GM18907 (cell line): ENCODE measurements around the gene ZNF22.

ENCODE experiments used
- ATAC-seq: cut with Tn5 transposase; IDR thresholded peaks from one replicate; pipeline ENCODE4 v1.9.1; 2021; ENCODE audit warnings: mild to moderate bottlenecking, moderate library complexity; ENCODE audit not compliant: unreplicated experiment

Gene ZNF22

DNA sequence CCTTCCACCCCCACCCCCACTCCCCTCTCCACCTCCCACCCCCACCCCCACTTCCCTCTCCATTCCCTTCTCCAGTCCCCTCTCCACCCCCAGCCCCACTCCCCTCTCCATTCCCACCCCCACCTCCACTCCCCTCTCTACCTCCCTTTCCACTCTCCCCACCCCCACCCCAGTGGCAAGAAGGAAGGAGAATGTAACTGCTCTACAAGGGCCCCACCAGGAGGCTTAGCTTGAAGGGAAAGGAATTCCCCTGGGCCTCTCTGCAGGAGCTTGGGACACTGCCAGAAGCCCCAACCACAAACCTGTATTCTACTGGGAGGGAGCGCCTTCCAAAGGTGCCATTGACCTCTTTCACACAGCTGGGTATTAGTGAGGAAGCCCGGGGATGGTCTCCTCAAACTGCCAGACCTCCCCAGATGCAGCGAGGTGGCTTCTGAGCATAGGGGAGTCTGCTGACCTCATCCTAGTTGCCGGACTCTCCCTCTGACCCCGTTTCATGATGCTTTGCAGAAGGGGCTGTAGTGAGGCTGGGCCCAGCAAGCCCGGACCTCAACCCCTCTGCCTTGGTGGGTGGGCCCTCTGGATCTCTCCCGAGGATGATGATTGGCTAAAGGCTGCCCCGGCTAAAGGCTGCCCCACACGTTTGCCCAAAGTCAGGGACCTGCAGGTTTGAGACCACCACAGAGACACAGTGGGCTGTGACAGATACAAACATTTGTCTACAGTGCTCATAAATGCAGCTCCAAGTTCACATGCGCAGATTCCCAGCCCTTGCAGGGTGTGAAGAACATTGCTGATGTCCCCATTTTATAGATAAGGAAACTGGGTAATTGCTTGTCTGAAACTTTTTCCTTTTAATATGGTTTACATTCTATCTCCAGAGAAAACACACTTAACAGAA, 25.0 kb upstream of the ZNF22 start:
- ATAC-seq, result no peak

DNA sequence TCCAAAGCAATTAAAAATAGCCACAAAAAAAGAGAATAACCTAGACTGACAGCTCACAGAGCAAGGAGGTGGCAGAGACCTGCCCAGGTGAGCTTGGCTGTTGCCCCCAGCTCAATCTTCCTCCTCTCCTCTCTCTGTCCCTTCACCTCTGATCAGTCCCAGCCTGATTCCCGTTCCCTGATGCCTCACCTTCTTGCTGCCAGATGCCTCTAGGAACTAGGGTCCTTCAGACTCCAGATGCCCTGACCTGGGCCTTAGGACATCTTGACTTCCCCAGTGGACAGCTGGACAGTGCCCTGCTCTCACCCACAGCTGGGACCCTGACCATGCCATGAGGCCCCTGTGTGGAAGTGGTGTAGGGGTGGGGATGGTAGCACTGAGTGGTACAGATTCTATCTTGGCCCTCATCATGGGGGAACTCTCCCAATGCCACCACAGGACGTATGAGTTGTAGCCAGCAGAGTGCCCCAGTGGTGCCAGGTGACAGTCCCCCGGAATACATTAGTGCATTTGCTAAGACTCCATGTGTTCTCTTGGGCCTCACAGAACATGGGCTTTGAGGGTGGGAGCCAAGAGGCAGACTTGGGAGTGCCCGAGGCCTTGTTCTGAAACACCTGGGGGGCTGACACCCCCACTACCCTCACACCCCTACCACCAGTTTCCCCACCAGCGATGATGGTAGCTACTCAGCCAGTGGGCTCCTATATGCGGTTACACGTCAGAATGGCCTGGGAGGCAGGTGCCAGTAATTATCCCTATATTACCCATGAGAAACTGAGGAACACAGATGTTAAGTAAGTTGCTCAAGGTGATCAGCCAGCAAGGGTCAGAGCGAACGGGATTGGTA, 24.1 kb upstream of the ZNF22 start:
- ATAC-seq, result no peak

DNA sequence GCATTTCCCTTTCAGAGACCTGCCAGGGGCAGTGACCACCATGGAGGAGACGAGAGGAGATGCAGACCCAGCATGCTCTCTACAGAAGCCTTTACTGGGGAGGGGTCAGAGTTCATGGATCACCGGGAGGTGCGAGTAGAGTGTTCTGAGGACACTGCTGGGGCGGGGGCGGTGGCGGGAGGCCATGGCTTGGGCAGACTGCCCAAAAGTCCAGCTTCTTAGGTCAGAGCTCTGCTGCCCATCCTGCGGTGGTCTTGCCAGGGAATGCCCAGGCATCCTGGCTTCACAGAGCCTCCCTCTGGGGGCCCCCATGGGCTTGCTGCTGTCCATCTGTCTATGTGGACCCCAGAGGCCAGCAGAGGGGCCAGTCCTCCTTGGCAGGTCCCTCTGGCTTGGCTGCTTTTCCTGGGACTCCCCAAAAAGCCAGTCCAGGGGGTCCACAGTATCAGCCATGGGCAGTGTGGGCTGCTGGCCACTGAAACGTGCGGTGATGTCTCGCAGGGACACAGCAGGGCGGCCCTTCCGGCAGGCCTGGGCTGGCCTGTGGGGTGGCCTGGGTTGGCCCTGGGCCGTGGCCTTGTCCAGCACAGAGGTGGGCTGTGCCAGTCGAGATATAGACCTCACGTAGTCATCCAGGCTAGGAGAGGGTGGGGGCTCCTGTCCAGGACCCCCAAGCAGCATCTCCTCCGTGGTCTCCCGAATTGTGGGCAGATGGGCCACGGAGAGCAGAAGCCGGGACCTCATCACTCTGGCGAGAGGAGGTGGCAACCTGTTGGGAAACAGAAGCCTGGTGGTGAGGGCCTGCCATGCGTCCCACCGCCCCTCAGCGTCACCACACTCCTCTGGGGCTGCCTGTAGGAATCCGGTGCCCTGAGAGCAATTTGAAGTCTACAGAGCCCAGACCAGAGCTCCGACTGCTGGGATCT, 23.2 kb upstream of the ZNF22 start:
- ATAC-seq, result no peak

DNA sequence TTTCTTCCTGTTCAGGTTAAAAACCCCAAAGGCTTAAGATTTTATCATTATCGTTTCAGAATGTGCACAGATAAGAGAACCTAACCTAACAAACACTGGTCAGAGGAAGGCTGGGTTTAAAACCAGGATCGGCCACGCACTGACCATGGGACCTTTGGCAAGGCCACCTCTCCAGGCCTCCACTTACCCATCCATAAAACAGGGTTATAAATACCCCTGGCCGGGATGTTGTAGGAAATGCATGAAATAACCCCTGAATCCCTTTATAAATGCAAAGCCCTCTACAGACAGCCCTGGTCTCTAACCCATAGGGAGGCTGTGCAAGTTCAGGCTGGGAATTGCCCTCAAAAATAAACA, 22.5 kb upstream of the ZNF22 start:
- ATAC-seq, result no peak

DNA sequence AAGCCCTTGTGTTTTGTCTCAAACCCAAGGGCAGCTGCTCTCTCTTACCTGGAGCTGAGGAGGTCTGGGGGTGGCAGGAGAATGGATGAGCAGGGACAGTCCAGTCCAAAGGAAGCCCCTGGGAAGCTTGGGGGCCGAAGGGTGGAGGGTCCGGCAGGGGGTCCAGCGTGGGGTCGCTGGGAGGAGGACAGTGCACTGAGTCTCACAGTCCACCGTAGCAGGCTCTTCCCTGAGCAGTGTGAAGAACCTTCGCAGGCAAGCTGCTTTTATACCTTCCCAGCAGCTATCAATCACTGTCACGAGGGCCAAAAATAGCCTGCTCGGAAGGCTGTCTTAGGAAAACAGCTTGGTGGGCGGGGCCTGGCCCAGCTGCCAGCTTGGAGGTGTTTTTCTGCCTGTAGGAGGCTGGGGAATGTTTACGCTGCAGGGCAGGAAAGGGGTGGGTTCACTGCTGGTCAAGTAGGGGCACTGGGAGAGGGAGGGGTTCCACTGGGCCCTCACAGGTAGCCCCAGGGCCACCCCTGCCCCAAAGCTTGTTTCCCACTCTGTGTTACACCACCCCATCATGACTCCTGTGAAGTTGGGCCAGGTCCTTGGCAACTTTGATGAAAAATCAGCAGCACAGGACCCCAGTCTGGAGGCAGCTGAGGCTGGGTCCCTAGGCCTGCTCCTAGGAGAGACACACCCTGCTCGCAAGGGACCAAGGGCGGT, 22.0 kb upstream of the ZNF22 start, which contains the start of gene DEPP1:
Gene DEPP1, minus strand, starts transcription at position 240 of the 711 bp plus-strand sequence. CDS start 779 bp downstream, outside the sequence.
- ATAC-seq, result peak; percentile 33

DNA sequence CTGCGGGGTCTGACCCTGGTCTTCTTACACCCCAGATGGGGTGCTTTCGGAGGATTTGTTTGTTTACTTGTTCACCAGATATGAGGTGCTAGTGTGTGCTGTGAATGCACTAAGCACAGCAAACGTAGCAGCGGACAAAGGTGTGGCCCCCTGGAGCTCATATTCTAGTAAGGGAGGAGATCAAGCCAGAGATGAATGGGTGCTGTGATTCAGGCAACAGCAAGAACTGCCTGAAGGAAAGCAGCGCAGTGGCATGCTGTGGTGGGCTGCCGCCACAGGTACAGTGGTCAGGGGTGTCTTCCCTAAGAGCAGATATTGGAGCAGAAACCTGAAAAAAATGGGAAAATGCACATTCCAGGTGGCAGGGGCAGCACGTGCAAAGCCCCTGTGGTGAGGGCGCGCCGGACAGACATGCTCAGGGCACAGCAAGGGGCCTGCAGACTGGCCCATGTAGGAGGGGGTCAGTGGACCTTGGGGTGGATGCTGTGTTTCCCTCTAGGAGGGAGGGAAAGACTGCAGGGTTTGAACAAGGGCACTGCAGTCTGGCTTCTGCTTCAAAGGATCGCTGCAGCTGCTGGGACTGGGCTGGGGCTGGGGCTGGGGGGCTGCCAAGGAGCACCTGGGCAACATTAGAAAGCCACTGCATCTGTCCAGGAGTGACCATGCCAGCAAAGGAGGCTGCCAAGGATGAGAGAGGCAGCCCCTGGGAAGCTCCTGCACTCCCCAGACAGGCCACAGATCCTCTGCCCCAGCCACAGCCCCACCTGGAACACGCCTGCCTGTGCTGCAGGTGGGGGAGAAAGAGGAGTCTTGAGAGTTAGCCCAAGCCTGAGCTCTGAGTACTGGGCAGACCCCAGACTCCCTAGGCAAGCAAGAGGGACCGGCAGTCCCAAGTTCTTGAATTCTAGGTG, 21.2 kb upstream of the ZNF22 start:
- no peak for ATAC-seq

DNA sequence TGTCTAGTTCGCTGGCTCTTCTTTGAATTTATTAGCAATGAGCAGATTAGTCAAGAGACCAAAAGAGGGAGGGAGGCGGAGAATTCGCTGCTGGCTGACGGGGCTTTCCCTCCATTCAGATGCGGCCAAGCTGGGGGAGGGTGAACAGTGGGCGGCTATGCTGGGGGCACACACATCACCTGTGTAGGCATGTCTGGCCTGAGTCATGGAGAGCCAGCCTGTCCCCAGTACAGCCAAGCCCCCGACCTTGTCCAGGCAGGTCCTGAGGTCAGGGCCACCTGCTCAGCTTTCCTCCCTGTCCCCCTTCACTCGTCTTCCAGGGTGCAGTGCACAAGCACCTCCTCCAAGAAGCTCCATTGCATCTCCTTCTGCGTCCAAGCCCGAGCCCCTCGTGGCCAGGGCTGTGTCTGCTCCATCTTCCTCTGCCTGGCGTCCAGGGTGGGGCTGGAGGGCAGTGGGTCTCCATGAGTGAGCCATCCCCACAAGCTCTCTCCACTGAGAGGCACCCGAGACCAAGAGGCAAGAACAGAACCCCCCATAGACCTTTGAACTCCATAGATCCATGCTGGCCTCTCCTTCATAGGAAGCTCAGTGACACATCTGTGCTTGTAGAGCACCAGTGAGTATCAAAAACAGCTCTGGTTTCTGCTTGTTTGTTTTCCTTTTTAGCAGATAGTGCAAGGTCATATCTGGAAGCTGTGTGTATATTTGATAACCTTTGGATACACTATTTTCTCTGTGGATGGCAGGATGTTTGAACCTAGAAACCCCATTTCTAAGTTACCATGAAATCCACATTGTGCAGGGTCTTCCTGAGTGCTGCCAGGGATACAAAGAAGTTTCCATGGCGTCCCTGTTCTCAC, 20.2 kb upstream of the ZNF22 start:
- ATAC-seq, result no peak

DNA sequence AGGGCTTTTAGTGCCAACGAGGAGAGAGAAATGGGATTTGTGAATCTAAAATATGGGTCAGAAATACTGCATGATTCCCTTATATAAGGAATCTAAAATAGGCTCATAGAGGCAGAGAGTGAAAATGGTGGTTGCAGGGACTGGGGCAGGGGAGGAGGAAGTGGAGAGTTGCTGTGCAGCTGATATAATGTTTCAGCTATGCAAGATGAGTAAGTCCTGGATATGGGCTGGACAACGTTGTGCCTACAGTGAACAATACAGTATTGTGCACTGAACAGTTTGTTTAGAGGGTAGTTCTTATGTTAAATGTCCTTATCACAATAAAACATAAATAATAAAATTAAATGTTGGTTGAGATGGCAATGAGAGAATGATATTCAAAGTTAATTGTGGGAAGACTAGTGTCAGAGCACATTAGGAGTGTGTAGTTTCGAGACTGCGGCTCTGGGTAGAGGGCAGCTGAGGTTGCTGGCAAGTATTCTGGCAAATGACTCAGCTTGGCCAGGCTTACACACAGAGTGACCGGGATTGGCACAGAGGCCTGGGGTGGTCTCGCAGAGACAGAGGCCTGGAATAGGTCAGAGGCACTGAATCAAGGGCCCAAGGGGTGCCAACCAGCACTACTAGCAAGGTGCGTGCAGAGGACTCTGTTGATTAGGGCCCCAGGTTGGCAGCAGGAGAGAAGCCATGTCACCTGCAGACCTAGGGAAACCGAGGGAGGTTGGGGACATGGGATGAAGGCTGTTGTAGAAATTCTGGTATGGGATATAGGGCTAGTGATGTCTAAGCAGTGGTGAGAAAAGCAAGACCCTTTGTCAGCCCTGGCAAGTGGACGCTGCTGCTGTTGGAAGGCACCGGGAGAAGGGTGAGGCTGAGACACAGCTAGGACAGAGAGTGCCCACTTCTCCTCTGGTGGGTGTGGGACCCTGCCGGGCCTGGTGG, 19.3 kb upstream of the ZNF22 start:
- ATAC-seq, result peak; percentile 59

DNA sequence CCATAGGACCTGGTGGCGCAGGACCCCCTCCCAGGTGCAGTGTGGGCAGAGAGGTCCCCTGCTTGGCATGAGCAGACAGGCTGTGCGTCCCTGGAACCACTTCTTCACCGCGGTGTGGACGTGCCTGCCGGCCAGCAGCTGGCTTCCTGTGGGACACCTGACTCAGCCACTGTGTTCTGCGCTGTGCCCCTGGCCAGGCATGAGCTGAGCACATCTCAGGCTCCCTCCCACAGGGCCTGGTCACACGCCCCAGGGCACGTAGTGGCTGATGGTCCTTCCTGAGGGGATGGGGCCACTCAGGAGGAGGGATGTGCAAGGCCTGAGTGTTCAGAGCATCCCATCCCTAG, 18.6 kb upstream of the ZNF22 start:
- no peak for ATAC-seq

DNA sequence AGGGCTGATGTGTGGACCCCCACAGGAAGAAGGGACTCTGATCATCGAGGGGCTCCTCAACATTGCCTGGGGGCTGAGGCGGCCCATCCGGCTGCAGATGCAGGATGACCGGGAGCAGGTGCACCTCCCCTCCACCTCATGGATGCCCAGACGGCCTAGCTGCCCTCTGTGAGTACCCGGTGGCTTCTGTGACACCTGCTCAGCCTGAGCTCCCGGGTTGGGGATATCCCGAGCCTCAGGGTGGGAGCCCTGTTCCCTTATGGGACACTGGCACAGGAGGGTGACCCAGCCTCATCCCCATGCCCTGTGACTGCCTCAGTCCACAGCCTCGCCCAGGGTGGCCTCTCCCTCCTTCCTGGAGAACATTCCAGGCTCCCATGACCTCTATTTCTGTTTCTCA, 18.2 kb upstream of the ZNF22 start:
- ATAC-seq, result no peak

DNA sequence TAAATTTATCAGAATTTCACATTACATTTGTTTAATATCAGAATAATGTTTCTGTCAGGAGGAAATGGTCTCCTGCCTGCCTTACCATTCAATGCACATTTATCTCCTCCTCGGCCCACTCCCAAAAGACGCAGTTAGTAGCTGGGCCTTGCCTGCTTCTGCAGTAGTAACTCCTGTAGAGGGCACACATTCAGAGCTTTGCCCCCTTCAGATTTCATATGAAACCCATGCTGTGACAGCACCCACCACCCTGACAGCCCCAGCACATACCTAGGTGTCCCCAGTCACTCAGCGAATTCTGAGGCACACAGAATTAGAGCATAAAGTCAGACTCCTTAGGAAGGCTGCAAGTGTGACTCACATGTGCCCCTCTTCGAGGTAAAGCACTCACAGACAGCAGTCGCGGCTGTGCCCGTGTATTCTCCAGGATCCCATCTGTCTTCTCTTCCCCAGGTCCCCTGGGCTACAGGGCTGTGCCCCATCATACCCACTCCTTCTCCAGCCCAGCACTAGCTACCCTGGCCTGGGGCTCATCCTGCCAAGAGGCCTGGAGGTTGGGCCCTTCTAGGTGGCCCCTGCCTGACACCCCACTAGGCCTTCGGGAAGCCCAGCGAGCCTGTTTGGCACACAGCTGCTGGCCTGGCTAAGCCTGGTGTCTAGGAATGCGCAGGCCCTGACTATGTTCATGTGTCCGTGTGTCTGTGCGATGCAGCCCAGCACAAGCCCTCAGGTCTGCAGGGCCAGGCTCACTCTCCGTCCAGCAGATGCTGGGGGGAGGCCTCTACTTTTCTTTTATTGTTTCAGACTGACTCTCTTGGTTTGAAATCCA, 17.4 kb upstream of the ZNF22 start:
- ATAC-seq, result no peak

DNA sequence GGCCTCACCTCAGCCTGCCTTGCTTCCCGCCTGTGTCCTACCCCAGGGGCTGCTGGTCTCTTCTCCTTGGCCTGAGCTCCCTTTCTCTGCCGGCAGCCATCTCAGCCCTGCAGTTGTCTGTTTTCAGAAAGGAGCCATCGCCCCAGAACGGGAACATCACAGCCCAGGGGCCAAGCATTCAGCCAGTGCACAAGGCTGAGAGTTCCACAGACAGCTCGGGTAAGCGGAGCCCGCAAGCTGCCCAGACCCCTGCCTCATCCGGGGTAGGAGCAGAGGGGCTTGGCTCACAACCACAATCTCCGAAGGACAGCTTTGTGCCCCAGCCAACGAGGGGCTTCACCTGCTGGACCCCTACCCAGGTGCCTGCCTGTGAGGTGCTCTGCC, 16.8 kb upstream of the ZNF22 start:
- ATAC-seq, result no peak

DNA sequence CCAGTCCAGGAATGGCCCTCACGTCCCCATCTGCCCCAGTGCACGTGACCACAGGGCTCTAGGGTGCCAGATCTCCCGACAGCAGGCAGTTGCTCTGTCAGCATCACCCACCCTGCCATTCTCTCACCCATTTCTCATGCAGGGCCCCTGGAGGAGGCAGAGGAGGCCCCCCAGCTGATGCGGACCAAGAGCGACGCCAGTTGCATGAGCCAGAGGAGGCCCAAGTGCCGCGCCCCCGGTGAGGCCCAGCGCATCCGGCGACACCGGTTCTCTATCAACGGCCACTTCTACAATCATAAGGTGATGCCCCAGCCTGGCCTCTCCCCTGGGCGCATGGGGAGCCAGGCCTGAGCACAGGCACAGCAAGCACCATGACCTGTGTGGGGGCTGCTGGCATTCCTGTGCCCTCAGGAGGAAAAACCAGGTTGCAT, 16.0 kb upstream of the ZNF22 start:
- ATAC-seq, result no peak

DNA sequence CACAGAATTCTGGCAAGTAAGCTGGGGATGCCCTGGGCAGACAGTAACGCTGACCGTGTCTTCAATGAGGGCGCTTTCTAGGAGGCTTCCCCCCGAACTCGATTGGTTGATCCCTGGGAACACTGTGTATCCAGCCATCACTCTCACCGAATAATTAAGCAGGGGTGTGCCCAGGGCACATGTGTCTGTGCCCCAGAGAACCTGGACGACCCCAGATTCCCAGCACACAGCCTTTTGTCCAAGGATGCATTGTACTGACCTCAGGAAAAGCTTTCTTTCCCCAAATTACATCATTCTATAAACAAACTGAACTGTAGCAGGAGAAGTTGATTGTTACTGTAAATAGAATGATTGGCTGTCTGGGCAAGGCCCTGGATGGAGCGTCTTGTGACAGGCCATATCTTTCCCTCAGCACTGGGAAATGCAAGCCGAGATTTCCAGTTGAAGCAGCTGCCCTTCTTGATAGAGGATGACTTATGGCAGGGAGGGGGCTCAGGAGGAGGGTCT, 15.5 kb upstream of the ZNF22 start:
- ATAC-seq, result no peak

DNA sequence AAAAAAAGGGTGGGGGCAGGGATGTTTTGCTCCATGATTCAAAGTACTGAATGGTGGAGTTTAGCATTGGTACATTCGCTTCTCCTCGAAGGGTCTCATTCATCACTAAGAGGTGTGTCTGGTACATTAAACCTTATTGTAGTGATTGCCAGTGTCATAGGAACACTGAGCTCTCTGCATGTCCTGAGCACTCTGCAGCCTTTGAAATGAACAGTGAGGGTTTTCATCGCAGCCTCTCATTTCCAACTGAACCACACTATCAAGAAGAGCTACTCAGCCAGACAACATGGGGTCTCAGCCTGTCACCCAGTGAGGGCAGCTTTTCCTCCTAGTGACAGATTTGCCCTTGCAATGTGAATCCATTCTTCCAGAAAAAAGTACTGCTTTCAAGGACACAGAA, 14.5 kb upstream of the ZNF22 start:
- no peak for ATAC-seq

DNA sequence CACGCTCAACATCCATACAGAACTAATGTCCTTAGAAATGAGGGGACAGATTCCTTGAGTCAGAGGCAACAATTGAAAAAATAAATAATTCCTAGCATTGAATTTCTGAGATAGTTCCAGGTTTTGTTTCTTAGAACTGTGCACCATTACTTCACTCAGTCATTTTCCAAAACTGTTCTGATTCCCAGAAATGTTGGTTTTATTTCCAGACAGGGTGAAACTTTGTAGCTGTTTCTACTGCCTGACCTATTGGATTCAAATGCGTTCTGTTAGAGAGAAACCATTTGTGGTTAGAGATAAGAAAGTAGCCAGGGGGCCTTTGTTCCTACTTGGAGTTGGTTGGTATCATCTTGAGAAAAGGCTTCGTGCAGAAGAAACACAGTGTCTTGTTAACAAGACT, 14.1 kb upstream of the ZNF22 start:
- ATAC-seq, result no peak
